H1 (cell line): ENCODE measurements around the gene UAP1. TPM values are rescaled to one million over a fixed set of nuclear protein-coding genes. Genes with fewer than 3 reads are reported as not detected.

Source experiments
- ATF2 ChIP-seq: IDR thresholded peaks from 2 replicates; pipeline ENCODE4 v1.6.1; 2012; ENCODE audit warnings: low read length, inconsistent platforms
- CBX8 ChIP-seq: fragments of 300-800, 300-1000 bp; sonication (generic); IDR thresholded peaks from 2 replicates; pipeline ENCODE4 v1.7.1; 2016; ENCODE audit warnings: low read depth, low read length, borderline replicate concordance
- CREB1 ChIP-seq: IDR thresholded peaks from 2 replicates; pipeline ENCODE4 v1.6.1; 2012; ENCODE audit warnings: inconsistent platforms
- NANOG ChIP-seq: IDR thresholded peaks from 2 replicates; pipeline ENCODE4 v1.6.1; 2011; ENCODE audit warnings: low read length, low read depth, mild to moderate bottlenecking, inconsistent platforms; ENCODE audit not compliant: insufficient read depth, poor library complexity, severe bottlenecking
- ZNF274 ChIP-seq: IDR thresholded peaks from 2 replicates; pipeline ENCODE4 v1.7.0; 2012; ENCODE audit warnings: low read length, borderline replicate concordance; ENCODE audit errors: extremely low read depth
- polyA plus RNA-seq, 7 experiments: library from polyadenylated mRNA; depleted of rRNA in 3 of 7; stranded (reverse) in 5 of 7; unstranded in 2 of 7; fragments of >200 nt in 5 of 7; fragments of 200-250 nt in 2 of 7; gene quantifications; 1 replicate in 5 of 7; 2 replicates in 1 of 7; 4 replicates in 1 of 7; pipeline versions ENCODE4 v1.2.1 to v1.2.3, GENCODE V29; 2011 to 2013; ENCODE audit warnings: missing spikeins in 2 of 7, mixed read lengths in 2 of 7
- total RNA-seq: library from RNA; stranded (reverse); fragmentation: NEBNext Ultra II Directional; extraction: Animal tissue kit (Norgen Biotek cat#: 25700); gene quantifications from 2 replicates; pipeline ENCODE4 v1.2.1, GENCODE V29; 2021

The UAP1 gene
- total and polyA plus RNA-seq, 2 of the 8 experiments (the other 6 are each of a cell fraction or from before 2014, with no cell fraction given) = 9.4 to 32.9 TPM

- no peak for TF ChIP-seq ATF2
- TF ChIP-seq ZNF274 = no peak
- no peak for TF ChIP-seq NANOG
- TF ChIP-seq CREB1 = no peak
- no peak for TF ChIP-seq CBX8
Measured at GRCh38 chr1:162621256-162621655, 59.7 kb downstream of the UAP1 start (continued).
